Dendritic cell treated with granulocyte-macrophage colony-stimulating factor and Interleukin-4, amounts not matched to agents 40 ng/mL and 50 ng/mL, for 4 days (primary cell): ENCODE measurements around the gene SCN3B.

Experiments
- H3K27ac Mint-ChIP-seq: one replicate; pipeline ENCODE4 v1.8.0; 2022; ENCODE audit warnings: mild to moderate bottlenecking, mixed read lengths
- H3K27me3 Mint-ChIP-seq: one replicate; pipeline ENCODE4 v1.8.0; 2022; ENCODE audit warnings: mild to moderate bottlenecking, mixed read lengths
- H3K36me3 Mint-ChIP-seq: one replicate; pipeline ENCODE4 v1.8.0; 2022; ENCODE audit warnings: low read depth, mixed read lengths
- H3K4me1 Mint-ChIP-seq: one replicate; pipeline ENCODE4 v1.8.0; 2022; ENCODE audit warnings: low read depth, mixed read lengths
- H3K4me3 Mint-ChIP-seq: one replicate; pipeline ENCODE4 v1.8.0; 2022; ENCODE audit warnings: mild to moderate bottlenecking, moderate library complexity, mixed read lengths
- H3K9me3 Mint-ChIP-seq: one replicate; pipeline ENCODE4 v1.8.0; 2022; ENCODE audit warnings: mixed read lengths
- intact Hi-C: fragments of 100-400 bp; cut with micrococcal nuclease; formaldehyde crosslinking; loops from one replicate; pipeline ENCODE4 v1.15.0; 2022

The SCN3B gene

DNA sequence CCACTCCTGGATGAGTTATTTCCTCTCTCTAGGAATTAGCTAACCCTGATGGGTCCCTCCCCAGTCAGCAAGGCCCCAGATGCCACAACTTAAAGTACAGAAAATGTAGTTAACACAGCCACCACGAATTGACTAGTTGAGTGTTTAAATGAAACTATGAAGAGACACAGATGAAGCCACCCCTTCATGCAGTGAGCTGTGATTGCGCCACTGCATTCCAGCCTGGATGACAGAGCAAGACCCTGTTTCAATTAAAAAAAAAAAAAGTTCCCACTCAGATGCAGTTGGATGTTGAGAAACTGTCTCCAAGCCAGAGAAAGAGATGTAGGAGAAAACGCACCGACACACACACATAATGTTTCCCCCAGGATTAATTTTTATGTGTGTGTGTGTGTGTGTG lies 53.3 kb downstream of the SCN3B start:
- peaks cover 11% of the 10 kb centered on the region for H3K4me1 Mint-ChIP-seq
- intact Hi-C loops = no loop called here
- H3K4me3 Mint-ChIP-seq = no peak overlapping the region
- no peaks in the 10 kb centered on the region for H3K9me3 Mint-ChIP-seq
- H3K27ac Mint-ChIP-seq = no peak overlapping the region
- peaks cover 72% of the 10 kb centered on the region for H3K36me3 Mint-ChIP-seq
- no peaks in the 10 kb centered on the region for H3K27me3 Mint-ChIP-seq

DNA sequence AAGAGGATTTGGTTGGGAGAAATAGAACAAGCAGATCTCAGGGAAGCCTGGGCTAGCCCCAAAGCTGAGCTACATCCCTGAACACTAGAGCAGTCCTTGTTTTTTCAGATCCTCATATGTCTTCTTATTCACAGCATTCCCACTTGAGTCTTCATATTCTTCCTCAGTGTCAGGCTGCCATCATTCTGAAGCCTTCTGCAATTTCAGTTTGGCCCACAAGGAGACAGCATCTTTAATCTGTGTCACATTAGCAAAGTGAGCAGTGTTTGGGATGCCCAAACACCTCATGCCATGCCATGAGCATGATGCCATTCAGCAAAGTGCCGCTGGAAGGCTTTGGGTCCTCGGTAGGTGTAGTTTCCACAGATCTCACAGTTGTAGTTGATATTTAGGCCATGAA lies 56.6 kb downstream of the SCN3B start:
- intact Hi-C loops = no loop called here
- no peaks in the 10 kb centered on the region for H3K9me3 Mint-ChIP-seq
- H3K27me3 Mint-ChIP-seq = no peaks in the 10 kb centered on the region
- peaks cover 67% of the 10 kb centered on the region for H3K36me3 Mint-ChIP-seq
- no peak overlapping the region for H3K27ac Mint-ChIP-seq
- no peak overlapping the region for H3K4me3 Mint-ChIP-seq
- no peaks in the 10 kb centered on the region for H3K4me1 Mint-ChIP-seq

DNA sequence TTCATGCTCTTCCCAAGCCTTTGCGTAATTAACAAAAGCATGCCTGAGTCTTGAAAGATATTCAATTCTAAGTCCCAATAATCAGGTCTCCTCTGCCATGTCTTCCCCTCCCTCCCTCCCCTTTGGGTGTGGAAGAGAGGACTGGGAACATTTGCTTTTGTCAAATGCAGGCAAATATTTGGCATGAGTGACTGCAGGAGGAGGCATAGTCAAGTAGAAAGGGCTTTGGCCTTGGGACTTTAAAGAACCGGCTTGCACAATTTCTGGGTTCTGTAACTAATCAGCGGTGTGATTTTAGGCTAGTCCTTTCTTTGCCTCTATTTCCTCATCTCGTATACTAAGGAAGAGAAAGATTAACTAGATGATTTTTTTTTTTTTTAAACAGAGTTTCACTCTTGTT lies 59.5 kb downstream of the SCN3B start:
- Mint-ChIP-seq H3K27me3 (no peaks in the 10 kb centered on the region), H3K36me3 (peaks cover 51% of the 10 kb centered on the region)
- intact Hi-C loops = no loop called here

DNA sequence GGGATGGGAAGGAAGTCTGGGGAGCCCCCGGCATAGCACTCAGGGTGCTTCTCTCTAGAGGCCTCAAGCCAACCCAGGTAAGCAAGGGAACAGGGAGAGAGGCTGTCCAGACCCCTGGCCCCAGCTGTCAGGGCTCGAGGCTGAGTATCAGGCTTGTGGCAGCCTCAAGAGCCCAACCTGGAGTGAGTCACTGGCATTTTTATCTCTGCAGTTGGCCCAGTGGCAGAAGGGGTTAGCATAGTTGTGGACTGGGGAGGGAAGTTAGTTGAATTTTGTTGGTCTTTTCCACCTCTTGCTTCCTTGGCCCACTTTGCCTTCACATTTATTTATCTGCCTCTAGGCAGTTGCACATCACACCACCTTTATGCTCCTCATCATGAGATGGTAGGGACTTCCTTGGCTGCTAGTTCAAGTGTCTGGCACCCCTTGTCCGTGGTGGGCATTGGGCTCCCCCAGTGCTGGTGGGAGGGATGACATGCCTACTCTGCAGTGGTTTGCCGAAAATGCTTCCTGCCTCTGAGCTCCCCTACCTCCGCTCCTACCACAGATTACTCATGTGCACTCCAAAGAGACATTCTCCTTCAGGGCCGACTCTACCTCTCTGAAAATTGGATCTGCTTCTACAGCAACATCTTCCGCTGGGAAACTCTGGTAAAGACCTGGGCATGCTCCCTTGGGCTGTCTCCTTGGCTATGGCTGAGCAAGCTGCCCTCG lies 60.1 kb downstream of the SCN3B start:
- H3K36me3 Mint-ChIP-seq = peaks cover 49% of the 10 kb centered on the region
- H3K4me3 Mint-ChIP-seq = no peak overlapping the region
- intact Hi-C loops = no loop called here
- no peaks in the 10 kb centered on the region for H3K27me3 Mint-ChIP-seq
- no peak overlapping the region for H3K27ac Mint-ChIP-seq
- H3K4me1 Mint-ChIP-seq = no peaks in the 10 kb centered on the region
- H3K9me3 Mint-ChIP-seq = no peaks in the 10 kb centered on the region

More for the DNA sequence above, 59.5 kb downstream of the SCN3B start:
- no peaks in the 10 kb centered on the region for H3K9me3 Mint-ChIP-seq
- H3K27ac Mint-ChIP-seq = no peak overlapping the region
- no peak overlapping the region for H3K4me3 Mint-ChIP-seq
- no peaks in the 10 kb centered on the region for H3K4me1 Mint-ChIP-seq

DNA sequence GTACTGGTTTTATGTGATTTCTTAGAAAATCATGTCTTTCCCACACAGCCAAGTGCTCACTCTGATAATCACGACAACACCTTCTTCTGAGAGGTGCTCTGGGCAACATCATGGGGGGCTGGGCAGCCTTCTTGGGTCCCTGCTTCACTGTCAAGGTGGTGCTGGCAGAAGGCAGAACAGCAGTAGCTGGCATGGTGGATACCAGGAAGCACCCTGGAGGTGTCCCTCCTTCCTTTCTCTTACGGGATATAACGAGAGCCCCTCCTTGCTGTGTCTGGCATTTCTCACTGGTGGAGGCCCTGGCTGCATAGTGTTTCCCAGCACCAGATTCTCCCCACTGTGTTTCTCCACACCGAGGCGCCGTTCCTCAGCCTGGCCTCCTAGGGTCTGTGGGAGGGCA lies 60.9 kb downstream of the SCN3B start:
- H3K4me3 Mint-ChIP-seq = no peak overlapping the region
- intact Hi-C loops = no loop called here
- peaks cover 42% of the 10 kb centered on the region for H3K36me3 Mint-ChIP-seq
- H3K4me1 Mint-ChIP-seq = no peaks in the 10 kb centered on the region
- no peaks in the 10 kb centered on the region for H3K27me3 Mint-ChIP-seq
- H3K9me3 Mint-ChIP-seq = no peaks in the 10 kb centered on the region
- no peak overlapping the region for H3K27ac Mint-ChIP-seq

DNA sequence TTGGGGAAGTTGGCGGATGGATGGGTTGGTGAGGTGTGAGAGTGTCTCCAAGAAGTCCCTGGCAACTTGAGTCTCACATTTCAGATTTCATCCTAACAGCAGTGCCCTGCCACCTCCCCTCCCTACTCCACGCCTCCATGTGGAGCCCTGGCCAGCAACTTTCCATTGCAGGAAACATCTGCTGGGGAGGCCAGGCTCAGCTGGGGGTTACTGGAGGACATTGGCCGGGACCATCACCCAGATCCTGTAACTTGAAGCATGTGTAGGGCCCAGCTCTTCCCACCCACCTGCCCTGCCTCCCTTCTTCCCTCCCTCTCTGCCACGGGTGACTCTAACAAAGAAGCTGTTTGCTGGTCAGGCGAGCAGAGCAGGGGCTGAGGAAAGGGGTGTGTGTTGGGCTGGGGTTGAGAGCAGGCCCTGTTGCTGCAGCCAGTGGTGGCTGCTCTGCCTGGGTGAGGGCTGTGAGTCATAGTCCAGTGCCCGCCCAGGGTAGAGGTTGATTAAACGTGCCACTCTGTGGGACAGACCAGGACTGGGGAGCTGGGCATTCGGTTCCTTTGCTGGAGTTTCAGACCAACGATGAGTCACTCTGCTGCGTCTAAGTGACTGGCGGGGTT lies 64.0 kb downstream of the SCN3B start:
- Mint-ChIP-seq H3K9me3 (no peaks in the 10 kb centered on the region), H3K36me3 (peaks cover 33% of the 10 kb centered on the region), H3K4me3 (no peak overlapping the region), H3K4me1 (no peaks in the 10 kb centered on the region), H3K27ac (no peak overlapping the region), H3K27me3 (no peaks in the 10 kb centered on the region)
- intact Hi-C loops = no loop called here

DNA sequence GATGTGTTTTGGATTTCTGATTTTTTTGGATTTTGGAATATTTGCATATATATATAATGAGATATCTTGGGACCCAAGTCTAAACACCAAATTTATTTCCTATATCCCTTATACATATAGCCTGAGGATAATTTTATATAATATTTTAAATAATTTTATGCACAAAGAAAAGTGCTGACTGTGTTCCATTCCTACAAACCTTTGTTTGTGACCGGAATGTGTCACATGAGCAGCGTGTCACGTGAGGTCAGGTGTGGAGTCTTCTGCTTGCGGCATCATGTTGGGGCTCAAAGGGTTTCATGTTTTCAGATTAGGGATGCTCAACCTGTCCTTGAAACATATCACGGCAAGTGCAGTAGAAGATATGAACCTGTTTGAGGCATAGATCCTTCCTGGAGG lies 65.6 kb downstream of the SCN3B start:
- Mint-ChIP-seq H3K4me3 (no peak overlapping the region), H3K36me3 (peaks cover 20% of the 10 kb centered on the region), H3K27me3 (no peaks in the 10 kb centered on the region), H3K27ac (no peak overlapping the region), H3K9me3 (no peaks in the 10 kb centered on the region), H3K4me1 (no peaks in the 10 kb centered on the region)
- intact Hi-C loops = no loop called here

DNA sequence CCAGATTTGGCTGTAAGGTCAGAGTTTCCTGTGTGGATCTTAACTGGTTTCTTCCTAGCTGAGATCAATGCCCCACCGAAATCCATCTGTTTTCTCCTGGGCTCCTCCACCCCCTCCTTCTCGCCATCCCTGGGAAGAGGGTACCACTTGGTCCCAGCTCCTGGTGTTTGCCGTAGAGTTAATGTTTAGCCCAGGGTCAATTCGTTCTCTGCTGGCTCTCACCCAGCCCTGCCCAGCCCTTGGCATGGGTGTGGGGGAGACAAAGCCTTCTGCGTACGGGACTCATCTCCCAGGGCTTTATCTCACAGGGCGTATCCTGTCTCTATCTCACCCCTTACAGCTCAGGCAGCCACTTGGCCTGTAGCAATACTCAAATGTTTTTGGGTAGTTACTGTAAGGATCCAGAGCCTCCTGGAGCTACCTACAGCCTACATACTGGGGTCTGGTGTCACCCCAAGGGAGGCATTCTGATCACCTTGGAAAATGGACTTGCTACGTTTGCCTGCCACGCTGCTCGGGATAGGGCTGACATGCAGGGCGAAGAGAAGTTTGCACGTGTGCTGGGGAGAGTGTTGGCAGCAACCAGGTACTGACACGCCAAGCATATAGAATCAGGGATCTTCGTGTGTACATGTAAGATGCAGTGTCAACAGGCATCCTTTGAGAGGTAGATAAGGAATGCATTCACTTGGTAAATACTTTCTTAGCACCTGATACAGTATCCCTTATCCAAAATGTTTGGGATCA lies 66.1 kb downstream of the SCN3B start:
- no peak overlapping the region for H3K4me3 Mint-ChIP-seq
- H3K27me3 Mint-ChIP-seq = no peaks in the 10 kb centered on the region
- no peak overlapping the region for H3K27ac Mint-ChIP-seq
- H3K36me3 Mint-ChIP-seq = peaks cover 15% of the 10 kb centered on the region
- H3K4me1 Mint-ChIP-seq = no peaks in the 10 kb centered on the region
- H3K9me3 Mint-ChIP-seq = no peaks in the 10 kb centered on the region
- intact Hi-C loops = no loop called here

DNA sequence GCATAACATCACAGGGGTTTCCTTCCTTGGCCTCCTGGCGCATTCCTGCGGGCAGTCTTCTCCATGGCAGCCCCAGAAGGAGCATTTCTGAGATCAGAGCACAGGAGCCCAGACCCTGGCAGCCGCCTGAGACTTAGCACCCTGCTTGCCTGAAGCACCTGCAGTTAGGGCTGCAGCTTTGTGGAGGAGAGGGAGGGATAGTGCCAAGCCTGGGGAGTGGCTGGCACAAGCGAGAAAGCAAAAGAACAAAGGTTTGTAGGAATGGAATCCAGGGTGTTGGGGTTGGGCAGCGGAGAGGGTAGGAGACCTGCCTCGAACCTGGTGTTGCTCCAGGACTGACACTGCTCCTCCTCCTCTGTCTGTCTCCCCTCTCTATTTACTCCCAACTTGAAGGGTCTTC lies 66.9 kb downstream of the SCN3B start:
- H3K4me3 Mint-ChIP-seq = no peak overlapping the region
- H3K9me3 Mint-ChIP-seq = no peaks in the 10 kb centered on the region
- no peak overlapping the region for H3K27ac Mint-ChIP-seq
- intact Hi-C loops = no loop called here
- H3K36me3 Mint-ChIP-seq = peaks cover 15% of the 10 kb centered on the region
- H3K4me1 Mint-ChIP-seq = no peaks in the 10 kb centered on the region
- no peaks in the 10 kb centered on the region for H3K27me3 Mint-ChIP-seq

DNA sequence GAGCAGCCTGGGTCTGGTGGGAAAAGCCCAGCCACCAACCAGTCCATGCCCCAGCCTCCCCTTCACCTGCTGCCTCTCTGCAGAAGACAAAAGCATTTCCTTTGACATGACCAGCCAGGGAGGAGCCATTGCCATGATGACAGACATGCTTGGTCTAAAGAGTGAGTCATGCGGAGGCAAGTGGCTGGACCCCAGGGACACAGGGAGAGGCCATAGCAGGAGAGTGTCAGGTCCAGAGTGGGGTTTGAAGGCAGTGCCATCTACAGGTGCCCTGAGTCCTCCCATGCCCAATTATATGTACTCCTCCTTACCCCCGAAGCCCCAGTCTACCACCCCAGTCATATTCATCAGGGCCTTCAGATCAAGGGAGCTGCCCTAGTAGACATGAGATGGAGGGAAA lies 67.4 kb downstream of the SCN3B start:
- Mint-ChIP-seq H3K9me3 (no peaks in the 10 kb centered on the region), H3K27ac (no peak overlapping the region), H3K4me1 (no peaks in the 10 kb centered on the region), H3K36me3 (peaks cover 15% of the 10 kb centered on the region), H3K27me3 (no peaks in the 10 kb centered on the region), H3K4me3 (no peak overlapping the region)
- intact Hi-C loops = no loop called here

DNA sequence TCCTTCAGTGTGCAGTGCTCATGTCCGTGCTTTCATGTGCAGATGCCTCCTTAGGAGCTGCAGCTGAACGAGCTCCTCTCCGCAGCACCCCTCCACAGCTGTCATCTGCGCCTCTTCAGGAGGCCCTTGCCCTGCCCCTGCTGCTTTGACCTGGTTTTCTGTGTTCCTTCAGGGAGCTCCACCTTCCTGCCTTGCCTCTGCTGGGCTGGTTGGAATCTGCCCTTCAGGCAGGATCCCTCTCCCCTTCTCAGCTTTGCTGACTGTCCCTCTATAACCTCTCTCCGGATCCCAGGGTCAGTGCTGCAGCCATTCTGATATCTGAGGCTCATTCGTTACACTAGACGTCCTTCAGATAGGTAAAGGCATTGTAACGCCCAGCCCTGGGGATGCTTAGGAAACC lies 67.9 kb downstream of the SCN3B start:
- H3K4me1 Mint-ChIP-seq = no peaks in the 10 kb centered on the region
- no peaks in the 10 kb centered on the region for H3K9me3 Mint-ChIP-seq
- no peaks in the 10 kb centered on the region for H3K27me3 Mint-ChIP-seq
- H3K4me3 Mint-ChIP-seq = no peak overlapping the region
- no peak overlapping the region for H3K27ac Mint-ChIP-seq
- H3K36me3 Mint-ChIP-seq = peaks cover 15% of the 10 kb centered on the region
- intact Hi-C loops = no loop called here

DNA sequence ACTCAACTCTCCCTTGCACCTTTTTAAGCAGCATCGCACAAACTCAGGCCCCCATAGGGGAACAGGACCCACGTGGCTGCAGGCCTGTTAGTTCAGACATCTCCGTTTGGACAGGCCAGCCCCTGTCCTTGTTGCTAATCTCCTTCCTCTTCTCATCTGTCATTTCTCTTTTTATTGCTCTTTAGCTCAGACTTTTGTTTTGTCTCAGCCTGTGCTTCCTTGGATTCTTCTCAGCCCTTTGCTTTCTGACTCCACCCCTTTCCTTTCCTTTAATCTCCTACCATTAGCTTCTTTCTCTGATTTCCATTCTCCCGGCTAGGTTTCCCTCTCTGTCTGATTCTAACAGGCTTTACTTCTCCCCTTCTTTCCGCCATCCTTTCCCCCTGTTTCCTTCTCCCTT lies 68.7 kb downstream of the SCN3B start:
- peaks cover 7% of the 10 kb centered on the region for H3K36me3 Mint-ChIP-seq
- no peaks in the 10 kb centered on the region for H3K27me3 Mint-ChIP-seq
- no peaks in the 10 kb centered on the region for H3K9me3 Mint-ChIP-seq
- intact Hi-C loops = no loop called here
- H3K27ac Mint-ChIP-seq = no peak overlapping the region
- H3K4me3 Mint-ChIP-seq = no peak overlapping the region
- peaks cover 2% of the 10 kb centered on the region for H3K4me1 Mint-ChIP-seq

DNA sequence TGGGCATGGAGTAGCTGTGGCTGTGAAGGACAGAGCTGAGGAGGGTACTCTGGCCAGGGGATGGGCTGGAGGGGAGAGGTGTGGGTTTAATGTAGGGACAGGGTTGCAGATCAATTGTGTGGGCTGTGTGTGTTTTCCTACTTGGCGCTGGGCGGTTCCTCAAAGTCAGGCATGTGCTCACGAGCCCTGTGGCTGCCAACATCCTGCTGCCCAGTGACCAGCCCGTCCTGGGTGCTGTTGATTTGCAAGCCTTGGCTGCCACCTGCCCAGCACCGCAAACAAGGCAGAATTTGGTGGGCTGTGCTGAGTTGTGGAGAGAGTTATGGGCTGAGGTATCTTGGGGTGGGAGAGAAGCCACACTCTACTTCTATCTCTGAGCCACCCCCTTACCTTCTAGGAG lies 69.2 kb downstream of the SCN3B start:
- H3K27me3 Mint-ChIP-seq = no peaks in the 10 kb centered on the region
- H3K4me1 Mint-ChIP-seq = peaks cover 7% of the 10 kb centered on the region
- intact Hi-C loops = no loop called here
- H3K9me3 Mint-ChIP-seq = no peaks in the 10 kb centered on the region
- no peak overlapping the region for H3K27ac Mint-ChIP-seq
- H3K4me3 Mint-ChIP-seq = no peak overlapping the region
- peaks cover 6% of the 10 kb centered on the region for H3K36me3 Mint-ChIP-seq

DNA sequence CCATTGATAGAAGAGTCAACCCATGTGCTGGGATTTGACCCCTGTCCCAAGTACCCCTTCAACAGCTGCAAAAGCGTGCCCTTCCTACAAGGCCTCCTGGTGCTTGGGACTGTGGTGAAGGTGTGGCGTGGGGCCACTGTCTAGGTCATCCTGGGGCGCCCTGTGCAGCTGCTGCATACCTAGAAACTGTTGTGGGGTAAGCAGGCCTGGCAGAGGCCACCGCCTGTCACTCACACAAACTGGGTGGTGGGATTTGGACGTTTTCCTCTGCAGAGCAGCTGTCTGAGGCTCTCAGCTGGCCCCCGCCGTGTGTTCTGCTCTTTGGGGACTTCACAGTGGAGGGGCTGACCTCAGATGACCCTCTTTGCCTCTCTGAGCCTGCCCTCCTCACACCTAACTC lies 69.7 kb downstream of the SCN3B start:
- Mint-ChIP-seq H3K36me3 (peaks cover 6% of the 10 kb centered on the region), H3K4me1 (peaks cover 7% of the 10 kb centered on the region), H3K4me3 (no peak overlapping the region), H3K27ac (no peak overlapping the region), H3K9me3 (no peaks in the 10 kb centered on the region), H3K27me3 (no peaks in the 10 kb centered on the region)
- intact Hi-C loops = no loop called here
